ENCODE data around the gene RERE.

GRCh38 chr1:8404460-8405370 lies 412.7 kb downstream of the RERE start:
- TF ChIP-seq CTCF (IDR thresholded peaks at IDR 0.05) (no peak), POLR2A (IDR thresholded peaks at IDR 0.05) (no peak)

All from heart left ventricle (tissue), 13 donors.